Panc1 (cell line): Measurements from ENCODE around the gene KRT13.

Experiments used
- CTCF ChIP-seq: fragments of 450-650 bp; IDR thresholded peaks from 2 replicates; pipeline ENCODE4 v1.5.1; 2017; ENCODE audit warnings: mild to moderate bottlenecking
- POLR2AphosphoS5 ChIP-seq: IDR thresholded peaks from 2 replicates; pipeline ENCODE4 v1.6.1; 2012; ENCODE audit warnings: mild to moderate bottlenecking, low read depth, low read length, moderate library complexity
- REST ChIP-seq, 2 experiments: IDR thresholded peaks; 2 replicates each; pipeline ENCODE4 v1.6.1; 2011 to 2012; ENCODE audit warnings: low read depth in 2 of 2, control low read depth in 1 of 2, low read length in 1 of 2, mild to moderate bottlenecking in 1 of 2, moderate library complexity in 1 of 2; ENCODE audit not compliant: insufficient read depth in 1 of 2

- no peak for TF ChIP-seq CTCF
- no peak for TF ChIP-seq POLR2AphosphoS5
- no peak for TF ChIP-seq REST (IDR thresholded peaks at IDR 0.05; ENCODE audit: insufficient read depth in 1 of 2, low read depth in 2 of 2, low read length in 1 of 2)
Measured at GRCh38 chr17:41462705-41463104, 42.7 kb downstream of the KRT13 start.
